Stimulated activated CD8-positive, alpha-beta memory T cell treated with anti-CD3 and anti-CD28 coated beads, Interleukin-7, amount 100 ng/mL, for 48 hours (primary cell): ENCODE data around the gene TEAD1.

Experiments
- DNase-seq, 2 donors: peaks; one replicate each; pipeline ENCODE4 v3.0.0-alpha.2; 2020; ENCODE audit warnings: low read depth in 1 of 2; ENCODE audit errors: extremely low read depth in 1 of 2

Gene TEAD1

GRCh38 chr11:12664385-12664784 lies 9.8 kb upstream of the TEAD1 start:
- DNase-seq = no peak

- DNase-seq = no peak
These were observed 7.3 kb upstream of the TEAD1 start for GRCh38 chr11:12666915-12667314.

DNA sequence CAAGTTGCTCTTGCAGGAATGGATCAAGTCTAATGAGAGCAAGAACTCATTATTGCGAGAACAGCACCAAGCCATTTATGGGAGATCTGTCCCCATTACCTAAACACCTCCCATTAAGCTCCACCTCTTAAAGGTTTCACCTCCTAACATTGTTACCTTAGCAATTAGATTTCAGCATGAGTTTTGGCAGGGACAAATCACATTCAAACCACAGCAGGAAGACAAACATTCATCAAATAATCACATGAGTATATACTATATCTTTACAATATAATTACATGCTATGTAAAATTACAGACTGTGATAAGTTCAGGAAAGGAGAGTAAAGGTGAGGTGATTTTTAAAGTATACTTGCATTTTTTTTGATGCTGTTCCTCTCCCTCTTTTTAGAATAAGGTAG lies 6.6 kb upstream of the TEAD1 start:
- DNase-seq = no peak

DNA sequence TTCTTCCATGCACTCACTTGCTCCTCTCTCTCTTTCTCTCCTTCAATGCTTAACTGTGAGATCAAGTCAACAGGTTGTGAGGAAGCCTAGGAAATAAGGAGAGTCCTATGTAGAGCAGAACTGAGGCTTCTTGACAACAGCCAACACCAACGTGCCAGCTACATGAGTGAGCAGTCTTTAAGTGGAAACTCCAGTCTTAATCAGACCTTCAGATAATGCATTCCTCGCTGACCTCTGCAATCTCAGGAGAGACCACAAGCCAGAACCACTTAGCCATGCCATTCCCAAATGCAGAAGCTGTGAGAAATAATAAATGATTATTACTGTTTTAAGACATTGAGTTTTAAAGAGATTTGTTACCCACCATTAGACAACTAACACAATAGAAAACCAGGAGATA lies 6.1 kb upstream of the TEAD1 start:
- DNase-seq = no peak

DNA sequence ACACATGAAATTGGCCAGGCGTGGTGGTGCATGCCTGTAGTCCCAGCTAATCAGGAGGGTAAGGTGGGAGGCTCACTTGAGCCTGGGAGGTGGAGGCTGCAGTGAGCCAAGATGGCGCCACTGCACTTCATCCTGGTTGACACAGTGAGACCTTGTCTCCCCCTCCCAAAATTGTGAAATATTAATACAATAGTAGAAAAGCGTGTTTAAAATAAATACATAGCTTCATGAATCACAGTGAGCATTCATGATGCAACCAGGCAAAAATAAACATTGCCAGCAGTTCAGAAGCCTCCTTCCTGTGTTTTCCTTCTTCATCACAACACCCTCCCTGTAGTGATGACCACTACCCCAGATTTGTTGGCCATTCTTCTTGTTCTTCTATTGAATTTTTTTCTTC lies 4.3 kb upstream of the TEAD1 start:
- DNase-seq = no peak

- DNase-seq = no peak
These were observed 2.9 kb upstream of the TEAD1 start for GRCh38 chr11:12671370-12671769.

DNA sequence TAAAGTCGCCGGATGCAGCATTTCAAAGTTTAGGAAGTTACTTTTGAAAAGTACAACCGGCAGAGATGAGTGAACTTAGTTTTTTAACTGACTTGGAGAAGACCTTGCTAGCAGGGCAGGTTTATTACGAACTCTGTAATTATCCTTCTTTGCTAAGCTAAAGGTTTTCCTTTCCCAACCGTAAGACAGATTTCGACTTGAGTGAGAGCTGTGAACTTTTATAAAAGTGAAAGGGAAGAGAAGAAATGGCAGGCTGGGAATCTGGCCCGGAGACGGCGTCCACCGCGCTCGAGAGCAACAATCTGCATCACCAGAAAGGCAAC lies 659 bp upstream of the TEAD1 start:
- no peak for DNase-seq

DNA sequence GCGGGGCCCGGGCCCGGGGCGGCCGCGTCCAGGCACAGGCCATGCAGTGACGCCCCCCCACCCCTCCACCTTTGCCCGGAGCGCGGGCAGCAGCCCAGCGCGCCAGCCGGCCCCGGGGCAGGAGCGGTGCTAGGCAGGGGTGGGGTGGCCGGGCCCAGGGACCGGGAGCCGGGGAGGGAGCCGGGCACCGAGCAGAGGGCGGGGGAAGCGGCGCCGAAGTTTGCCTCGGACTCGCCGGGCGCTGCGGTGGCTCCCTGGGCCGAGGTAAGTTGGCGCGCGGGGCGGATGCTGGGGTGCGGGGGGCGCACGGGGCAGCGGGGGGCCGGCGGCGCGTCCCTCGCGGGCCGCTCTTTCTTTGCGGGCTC lies 332 bp downstream of the TEAD1 start:
- no peak for DNase-seq

GRCh38 chr11:12674936-12675696 lies 895 bp downstream of the TEAD1 start:
- no peak for DNase-seq

GRCh38 chr11:12675951-12676711 lies 1.9 kb downstream of the TEAD1 start:
- no peak for DNase-seq

- DNase-seq = no peak
These were observed 2.9 kb downstream of the TEAD1 start for GRCh38 chr11:12677131-12677530.

DNA sequence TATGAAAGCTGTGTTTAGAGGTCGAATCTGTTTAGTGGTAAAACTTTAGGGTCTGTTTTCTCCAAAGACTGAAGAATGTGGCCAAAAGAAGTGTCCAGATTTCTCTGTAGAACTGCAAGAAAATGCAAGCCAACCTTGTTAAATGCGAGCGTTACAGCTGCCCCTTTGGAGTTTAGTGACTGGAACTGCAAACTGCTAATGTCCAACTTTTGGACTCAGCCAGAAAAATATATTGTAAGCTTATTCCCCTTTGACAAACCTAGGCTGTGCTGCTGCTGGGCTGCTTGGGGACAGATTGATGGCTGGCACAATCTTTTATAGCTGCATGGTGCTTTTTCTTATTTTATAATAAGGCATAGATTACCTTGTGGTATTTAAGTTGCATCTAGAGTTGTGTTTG lies 3.9 kb downstream of the TEAD1 start:
- DNase-seq = no peak

- DNase-seq = no peak
These were observed 4.8 kb downstream of the TEAD1 start for GRCh38 chr11:12678991-12679390.

DNA sequence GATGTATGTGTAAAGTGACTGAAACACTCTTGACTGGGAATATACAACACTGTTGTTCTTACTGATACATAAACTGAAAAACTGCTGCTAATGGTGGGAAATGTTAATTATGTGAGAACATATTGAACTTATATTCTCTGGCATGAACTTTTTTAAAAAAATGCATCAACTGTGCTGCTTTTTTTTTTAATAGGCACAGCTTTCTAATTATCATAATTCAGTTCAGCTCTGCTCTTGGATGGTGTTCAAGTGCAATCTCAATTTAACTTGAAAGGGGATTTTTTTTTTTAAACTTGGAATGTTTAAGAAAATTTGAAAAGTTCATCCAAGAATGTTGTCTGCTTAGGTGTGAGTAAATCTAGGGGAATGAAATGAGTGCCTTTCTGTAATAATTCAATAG lies 5.2 kb downstream of the TEAD1 start:
- DNase-seq = no peak

DNA sequence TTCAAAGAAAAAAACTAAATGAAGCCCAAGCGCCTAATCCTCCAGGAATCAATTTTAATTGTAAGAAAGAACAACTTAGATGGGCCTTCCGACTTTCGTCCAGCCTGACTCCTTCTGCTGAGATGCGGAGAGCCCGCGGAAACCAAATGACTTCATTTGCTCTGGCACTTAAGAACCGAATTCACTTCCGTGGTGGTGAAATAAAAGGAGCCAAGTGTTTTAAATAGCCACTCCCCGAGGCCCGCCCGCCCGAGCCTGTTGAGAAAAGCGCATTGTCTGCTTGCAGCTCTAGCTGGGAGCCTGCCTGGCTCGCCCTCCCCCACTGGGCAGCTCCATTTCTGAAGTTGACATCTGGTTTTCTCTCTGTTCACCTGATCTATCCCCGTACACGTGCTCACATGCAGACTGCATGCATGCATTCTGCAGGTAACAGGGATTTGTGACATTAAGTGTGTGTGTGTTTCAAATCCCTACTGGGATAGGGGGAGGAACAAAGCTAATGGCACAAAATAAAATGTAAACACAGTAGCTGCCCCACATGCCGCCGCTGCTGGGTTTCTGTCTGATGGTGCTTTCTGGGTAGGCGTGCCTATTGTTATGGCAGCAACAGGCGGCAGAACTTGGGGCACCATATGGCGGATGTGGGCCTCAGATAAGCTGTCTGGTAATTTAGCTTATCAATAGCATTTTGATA lies 6.2 kb downstream of the TEAD1 start:
- no peak for DNase-seq

- no peak for DNase-seq
These were observed 6.7 kb downstream of the TEAD1 start for GRCh38 chr11:12680940-12681258.

GRCh38 chr11:12681466-12681865 lies 7.2 kb downstream of the TEAD1 start:
- DNase-seq = no peak

DNA sequence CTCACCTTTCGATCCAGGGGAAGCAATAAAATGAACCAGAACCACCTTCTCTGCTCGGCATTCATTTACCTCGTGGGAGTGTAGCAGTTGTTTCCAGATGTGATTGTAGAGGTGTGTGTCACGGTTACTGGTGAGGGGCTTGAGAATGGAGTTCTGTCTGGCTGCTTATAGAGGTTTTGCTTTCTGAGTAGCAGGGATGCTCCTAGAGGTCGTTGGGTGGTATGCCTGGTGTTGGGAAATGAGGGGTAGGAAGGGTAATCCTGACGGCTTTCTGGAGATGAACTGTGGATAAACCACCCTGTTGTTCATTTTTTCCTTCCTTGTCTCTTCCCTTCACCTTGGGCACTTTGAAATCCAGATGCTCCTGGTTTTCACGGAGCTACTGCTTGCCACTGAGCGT lies 8.1 kb downstream of the TEAD1 start:
- no peak for DNase-seq

DNA sequence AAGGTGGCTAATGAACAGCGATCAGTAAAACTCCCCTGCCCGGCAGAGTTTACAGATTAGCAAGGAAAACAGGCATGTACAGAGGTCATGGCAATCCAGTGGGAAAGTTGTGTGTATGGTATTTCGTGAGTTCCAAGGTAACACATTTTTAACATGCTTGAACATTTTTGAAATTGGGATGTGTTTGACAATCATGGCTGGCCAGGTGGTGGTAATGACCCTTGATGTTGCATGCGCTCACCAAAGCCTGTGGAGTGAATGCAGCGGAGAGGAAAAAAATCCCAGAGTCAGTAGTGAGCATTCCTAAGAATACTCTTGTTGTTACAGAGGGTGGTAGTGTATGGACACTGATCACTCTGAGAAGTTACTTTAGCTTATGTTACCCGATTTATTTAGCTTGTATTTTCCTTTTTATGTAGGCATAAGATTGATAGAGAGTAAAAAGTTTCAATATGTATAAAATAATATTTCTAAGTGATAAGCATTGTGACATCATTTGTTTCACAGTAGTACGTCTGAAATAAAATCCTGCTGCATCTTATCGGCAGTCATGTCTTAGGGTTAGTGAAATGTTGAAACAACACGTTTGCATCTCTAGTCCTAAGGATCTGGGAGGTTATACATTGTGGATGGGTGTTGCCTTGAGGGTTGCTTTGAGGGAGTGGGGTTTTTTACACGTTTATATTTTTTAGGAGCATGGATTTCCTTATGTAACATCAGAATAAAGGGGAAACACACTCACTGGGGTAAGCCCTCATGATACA lies 8.7 kb downstream of the TEAD1 start:
- no peak for DNase-seq

DNA sequence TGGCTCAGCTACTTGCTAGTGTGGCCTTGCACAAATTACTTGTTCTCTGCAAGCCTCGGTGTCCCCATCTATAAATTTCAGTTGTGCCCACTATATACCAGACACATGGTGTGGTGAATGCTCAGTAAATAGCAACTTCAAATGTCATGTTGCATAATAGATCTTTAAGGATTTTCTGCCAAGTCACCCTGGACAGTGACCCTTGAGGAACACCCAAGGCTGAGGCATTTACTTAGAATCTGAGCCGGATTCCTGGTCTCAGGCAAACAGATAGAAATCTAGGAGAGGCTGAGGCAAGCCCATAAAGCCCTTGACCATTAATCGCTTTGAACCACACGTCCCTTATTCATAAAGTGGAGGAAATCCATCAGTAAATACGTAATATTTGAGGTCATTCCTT lies 9.7 kb downstream of the TEAD1 start:
- no peak for DNase-seq

- DNase-seq = no peak
These were observed 10.1 kb downstream of the TEAD1 start for GRCh38 chr11:12684315-12684714.

DNA sequence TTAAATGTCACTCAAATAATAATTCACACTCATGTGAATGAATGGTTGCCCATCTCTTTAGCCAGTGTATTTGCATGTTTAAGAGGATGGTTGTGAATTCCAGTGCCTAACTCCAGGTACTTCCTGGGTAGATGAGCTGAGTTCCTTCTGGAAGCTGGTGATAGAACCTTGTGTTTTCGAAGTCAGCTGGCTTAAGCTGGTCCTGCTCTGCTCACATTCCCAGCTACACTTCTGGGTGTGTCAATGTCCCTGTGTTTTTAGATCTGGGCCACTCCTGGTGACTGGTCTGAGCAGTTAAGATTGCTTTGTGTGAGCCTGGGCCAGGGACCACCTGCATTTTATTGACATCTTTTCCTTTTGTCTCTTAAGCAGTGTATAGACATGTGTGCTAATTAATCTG lies 10.6 kb downstream of the TEAD1 start:
- DNase-seq = no peak
